GM12878 (cell line): Measurements from ENCODE around the gene CD7.

Experiments
- POLR2A ChIP-seq: IDR thresholded peaks from 2 replicates; pipeline ENCODE4 v1.6.1; 2011; ENCODE audit warnings: low read depth, mild to moderate bottlenecking, low read length
- YY1 ChIP-seq: IDR thresholded peaks from 2 replicates; pipeline ENCODE4 v1.6.1; 2011; ENCODE audit warnings: low read depth, mild to moderate bottlenecking, low read length
- ZNF274 ChIP-seq: IDR thresholded peaks from one replicate; pipeline ENCODE4 v1.8.0; 2011; ENCODE audit not compliant: insufficient read length, insufficient read depth

- no peak for TF ChIP-seq ZNF274
- no peak for TF ChIP-seq YY1
- no peak for TF ChIP-seq POLR2A
These were observed 15.4 kb upstream of the CD7 start for GRCh38 chr17:82332669-82333278.
